GM18511 (cell line): ENCODE data around the gene SNED1.
"Not testable (repeated sequence)": the region's sequence is repeated elsewhere in the genome, so short reads cannot be mapped to it uniquely, and the experiment has no call there.

Source experiments
- ATAC-seq: cut with Tn5 transposase; IDR thresholded peaks from one replicate; pipeline ENCODE4 v1.9.1; 2021; ENCODE audit warnings: mild to moderate bottlenecking, moderate library complexity; ENCODE audit not compliant: unreplicated experiment

The SNED1 gene

DNA sequence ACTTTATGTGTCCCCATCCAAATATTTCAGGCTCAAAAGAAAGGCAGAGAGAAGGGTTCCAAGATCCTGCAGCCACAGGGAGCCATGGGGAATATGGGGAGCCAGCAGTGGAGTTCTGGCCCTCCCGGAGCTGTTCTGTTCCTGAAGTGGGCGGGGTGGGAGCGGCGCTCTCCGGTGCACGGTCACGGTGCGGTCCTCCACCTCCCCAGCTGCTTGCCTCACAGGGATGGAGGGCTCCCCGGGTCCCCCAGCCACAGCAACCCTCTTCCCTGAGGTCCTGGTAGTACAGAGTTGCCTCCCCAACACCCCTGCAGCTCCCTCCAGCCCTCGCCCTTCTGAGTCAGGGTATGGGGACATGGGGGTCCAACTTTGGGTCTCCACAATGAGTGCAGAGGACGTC is 26.2 kb upstream of the SNED1 start:
- no peak for ATAC-seq

- no peak for ATAC-seq
These were observed 25.5 kb upstream of the SNED1 start for GRCh38 chr2:240972636-240973521.

GRCh38 chr2:240974771-240975572 is 23.4 kb upstream of the SNED1 start:
- ATAC-seq: no peak

- not testable (repeated sequence) for ATAC-seq
These were observed 22.5 kb upstream of the SNED1 start for GRCh38 chr2:240975903-240976302.

DNA sequence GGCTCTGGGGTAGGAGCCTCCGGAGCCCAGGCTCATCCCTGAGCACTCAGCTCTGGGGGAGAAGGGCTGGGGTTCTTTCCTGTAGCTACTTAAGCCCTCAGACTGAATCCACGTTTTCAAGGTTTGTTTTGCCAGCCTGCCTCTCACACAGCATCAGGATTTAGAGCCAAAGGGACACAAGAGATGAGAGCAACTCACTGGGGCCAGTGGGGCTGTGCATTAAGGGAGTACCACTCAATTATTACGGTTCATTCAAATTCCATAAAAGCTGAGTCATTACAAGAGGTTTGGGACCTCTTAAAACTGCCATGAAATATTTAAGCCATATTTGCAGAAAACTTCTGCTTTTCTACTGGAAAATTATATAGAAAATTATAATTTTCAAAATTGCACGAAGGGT is 17.1 kb upstream of the SNED1 start:
- ATAC-seq: no peak

DNA sequence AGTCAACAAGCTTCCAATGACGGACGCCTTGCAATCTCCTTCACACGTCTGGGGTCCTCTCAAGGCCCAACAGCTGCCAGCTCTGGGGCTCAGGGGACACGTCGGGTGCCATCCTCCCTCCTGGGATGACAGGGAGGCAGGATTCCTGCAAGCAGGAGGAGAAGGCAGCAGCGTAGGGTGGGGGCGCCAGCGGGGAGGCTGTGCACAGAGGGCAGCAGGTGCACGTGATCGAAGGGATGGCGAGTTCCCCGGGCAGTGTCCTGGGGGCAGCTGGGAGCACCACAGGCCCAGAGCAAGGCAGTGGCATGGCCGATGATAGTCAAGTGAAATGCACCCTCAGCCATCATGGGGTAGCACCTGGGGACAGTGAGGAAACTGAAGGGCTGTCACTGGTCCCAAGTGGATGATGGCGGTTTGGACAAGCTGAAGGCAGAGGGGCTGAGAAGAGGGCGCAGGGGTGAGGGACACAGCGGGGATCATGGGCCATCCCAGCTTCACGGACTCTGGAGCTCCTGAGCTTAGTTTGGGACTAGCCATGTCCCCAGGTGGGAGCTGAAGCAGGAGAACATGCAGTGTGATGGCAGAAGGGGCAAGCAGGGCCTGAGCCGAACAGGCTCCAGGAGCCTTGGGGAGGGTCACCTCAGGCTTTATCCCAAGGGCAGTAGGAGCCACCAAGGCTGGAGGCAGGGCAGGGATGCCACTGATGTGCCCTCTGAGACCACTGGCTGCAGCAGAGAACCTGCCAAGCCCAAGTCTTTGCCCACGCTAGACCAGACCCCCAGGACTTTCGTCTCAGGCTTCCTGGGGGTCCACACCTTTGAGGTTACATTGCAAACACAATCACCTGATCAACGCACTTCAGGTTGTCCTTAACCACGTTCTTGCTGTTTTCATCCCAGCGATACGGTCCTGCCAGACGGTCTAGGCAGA is 16.3 kb upstream of the SNED1 start:
- no peak for ATAC-seq

DNA sequence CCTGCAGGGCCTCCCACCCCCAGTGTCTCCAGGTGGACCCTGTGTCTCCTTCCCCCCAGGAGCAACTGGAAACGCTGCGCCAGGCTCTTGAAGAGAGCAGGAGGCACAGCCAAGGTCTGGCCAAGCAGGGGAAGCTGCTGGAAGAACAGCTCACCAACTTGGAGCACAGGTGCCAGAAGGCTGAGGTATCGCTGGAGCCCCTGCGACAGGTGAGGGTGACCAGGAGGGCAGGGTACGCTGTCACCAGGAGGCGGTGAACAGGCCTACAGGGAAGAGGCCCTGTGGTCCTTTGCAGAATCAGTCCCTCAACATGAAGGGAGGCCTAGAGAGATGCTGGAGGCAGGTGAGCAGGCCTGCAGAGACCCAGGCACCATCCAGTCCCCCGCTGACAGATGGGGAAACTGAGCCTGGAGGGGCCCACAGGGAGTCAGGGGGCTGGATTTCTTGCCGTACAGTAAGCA is 15.6 kb upstream of the SNED1 start:
- ATAC-seq: no peak

- ATAC-seq: no peak
These were observed 14.9 kb upstream of the SNED1 start for GRCh38 chr2:240983361-240983995.

DNA sequence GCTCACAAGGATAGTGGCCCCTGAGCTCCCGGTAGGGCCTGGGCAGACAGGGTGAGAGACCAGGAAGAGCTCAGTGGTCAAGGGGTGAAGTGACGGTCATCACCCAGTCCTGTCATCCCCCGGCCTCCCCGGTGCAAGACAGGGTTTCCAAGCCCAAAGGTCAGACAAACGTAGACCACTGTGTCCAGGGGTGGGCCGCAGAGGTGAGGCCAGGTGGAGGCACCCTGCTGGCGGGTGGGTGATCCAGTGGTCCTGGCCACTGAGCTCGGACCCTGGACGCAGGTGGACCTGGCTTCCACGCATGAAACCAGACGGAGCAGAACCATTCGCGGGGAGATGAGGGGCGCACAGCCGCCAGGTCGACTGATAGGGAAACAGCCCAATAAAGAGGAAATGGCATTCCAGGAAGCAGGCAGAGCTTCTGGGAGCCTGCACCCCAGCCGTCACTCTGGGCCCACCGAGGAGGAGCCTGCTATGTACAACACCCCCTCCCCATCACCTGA is 14.4 kb upstream of the SNED1 start:
- no peak for ATAC-seq

DNA sequence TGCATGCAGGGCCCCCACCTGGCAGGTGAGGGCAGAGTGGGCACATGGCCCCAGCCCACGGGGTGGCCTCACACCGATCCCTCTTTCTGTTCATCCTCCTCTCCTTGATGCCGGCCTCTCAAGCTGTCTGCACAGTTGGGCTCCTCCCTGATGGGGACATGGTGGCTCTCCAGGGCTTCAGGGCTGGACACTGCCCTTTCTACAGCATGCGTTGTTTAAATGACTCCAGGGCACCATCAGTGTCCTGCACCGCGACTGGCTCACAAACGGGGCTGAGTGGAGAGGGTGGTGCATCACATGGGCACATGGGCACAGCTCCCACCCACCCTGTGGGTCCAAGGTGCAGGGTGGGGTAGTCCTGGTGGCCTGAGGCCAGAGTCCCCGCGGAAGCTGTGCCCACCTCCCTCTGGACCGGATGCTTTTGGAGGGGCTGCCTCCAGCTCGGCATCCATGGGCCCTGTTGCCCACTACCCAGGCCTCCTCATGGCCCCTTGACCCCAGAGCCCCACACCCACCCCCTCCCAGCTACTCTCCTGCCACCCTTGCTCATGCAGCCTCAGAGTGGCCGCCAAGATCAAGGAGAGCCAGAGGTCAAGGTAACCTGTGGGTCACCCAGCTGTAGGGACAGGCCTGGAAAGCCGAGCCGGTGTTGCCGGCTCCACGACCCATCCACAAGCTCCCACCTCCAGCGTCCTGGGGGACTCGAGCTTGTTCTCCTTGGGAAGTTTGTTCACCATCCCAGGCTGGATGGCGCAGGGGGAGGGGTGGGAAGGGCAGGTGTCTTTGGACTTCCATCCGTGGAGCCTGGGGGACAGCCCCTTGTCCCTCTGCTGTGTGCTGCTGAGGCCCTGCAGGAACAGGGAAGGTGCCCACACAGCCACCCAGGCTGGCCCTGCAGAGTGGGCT is 12.3 kb upstream of the SNED1 start:
- ATAC-seq: no peak

GRCh38 chr2:240986787-240987411 is 11.5 kb upstream of the SNED1 start:
- no peak for ATAC-seq

DNA sequence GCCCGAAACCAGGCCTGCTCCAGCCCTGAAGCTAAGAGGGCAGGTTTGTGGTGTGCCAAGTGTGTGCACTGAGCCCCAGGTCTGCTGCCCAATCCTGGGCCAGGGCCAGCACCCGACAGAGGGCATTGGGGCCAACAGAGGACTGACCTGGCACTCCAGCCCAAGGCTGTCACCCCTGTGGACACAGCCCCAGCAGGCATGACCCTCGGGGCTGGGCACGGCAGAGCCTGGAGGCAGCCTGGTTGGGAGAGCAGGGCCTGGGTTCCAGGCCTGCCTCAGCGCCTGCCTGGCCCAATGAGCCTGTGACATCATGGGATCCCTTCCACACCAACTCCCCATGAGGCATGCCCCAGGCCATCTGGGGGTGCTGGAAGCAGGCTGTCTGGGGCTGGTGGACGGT is 10.8 kb upstream of the SNED1 start:
- ATAC-seq: no peak

DNA sequence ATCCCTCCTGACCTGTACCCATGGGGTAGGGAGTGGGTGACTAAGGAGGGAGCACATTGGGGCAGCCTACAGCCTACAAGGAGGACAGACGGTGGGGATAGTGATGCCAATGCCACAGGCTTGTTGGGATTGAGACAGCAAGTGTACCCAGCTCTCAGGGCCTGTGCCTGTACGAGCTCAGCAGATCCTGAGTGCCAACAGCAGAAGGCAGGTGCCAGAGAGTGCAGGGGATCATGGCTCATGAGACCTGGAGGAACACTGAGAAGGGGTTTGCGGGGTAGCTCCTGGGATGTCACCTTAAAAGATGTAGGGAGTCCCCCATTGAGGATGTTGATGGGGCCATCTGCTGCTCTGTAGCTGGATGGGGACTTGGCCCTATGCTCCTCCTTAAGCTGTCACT is 10.3 kb upstream of the SNED1 start:
- ATAC-seq: no peak

GRCh38 chr2:240988571-240989271 is 9.7 kb upstream of the SNED1 start:
- ATAC-seq: no peak

DNA sequence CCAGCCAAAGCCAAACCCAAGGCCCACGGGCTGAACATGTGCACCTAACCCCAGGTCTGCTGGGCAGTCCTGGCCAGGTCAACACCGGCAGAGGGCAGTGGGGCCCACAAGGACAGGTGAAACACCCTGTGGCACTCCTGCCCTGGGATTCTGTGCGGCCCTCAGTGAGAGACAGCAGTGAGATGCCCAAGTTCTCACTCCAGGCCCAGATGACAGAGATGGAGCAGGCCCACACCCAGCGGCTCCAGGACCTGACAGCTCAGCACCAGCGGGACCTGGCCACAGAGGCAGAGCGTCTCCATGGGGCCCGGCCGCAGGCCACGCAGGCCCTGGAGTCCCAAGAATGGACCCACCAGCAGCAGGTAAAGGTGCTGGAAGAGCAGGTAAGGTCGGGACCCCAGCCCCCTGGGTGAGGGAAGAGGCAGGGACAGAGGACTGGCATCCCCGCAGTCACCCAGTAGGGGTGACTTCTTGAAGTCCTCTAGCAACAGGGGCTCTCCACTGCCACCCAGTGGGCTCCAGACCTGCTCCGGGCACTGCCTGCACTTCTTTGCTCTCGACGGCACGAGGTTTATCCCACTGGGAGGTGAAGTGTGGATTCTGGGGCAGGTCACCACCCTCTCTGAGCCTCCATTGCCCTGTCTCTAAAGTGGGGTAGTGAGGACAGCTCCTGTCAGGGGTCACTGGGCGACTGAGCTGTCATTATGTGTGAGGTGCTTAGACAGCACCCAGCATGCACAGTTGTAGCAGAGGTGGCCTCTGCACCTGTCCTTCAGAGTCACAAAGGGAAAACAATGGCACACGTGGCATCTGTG is 8.8 kb upstream of the SNED1 start:
- ATAC-seq: no peak

- ATAC-seq: no peak
These were observed 8.2 kb upstream of the SNED1 start for GRCh38 chr2:240990266-240990529.

- ATAC-seq: no peak
These were observed 7.6 kb upstream of the SNED1 start for GRCh38 chr2:240990726-240991377.
